GM23338 (cell line): ENCODE results near the gene SERPINB12. TPM values are rescaled to one million over a fixed set of nuclear protein-coding genes. Genes with fewer than 3 reads are reported as not detected.

Experiments
- ATAC-seq: fragments of 200-7000 bp; cut with Tn5 transposase; 3 replicates; pipeline ENCODE4 v1.9.1; 2020
- DNase-seq: peaks from one replicate; pipeline ENCODE4 v3.0.0-alpha.2; 2015; ENCODE audit warnings: low spot score
- H2AFZ ChIP-seq: fragments of 200-600 bp; sonication (generic); 2 replicates; pipeline ENCODE4 v1.8.0; 2016; ENCODE audit warnings: antibody characterized with exemption, mild to moderate bottlenecking, moderate library complexity
- H3F3A ChIP-seq: fragments of 200-600 bp; sonication (generic); replicated peaks from 2 replicates; pipeline ENCODE4 v1.8.0; 2017; ENCODE audit warnings: antibody characterized with exemption, mixed run types, low read depth
- H3K27ac ChIP-seq: fragments of 200-600 bp; sonication (generic); 2 replicates; pipeline ENCODE4 v1.6.1; 2016; ENCODE audit warnings: low read depth
- H3K27me3 ChIP-seq: fragments of 200-600 bp; sonication (generic); 2 replicates; pipeline ENCODE4 v1.8.0; 2016; ENCODE audit warnings: mild to moderate bottlenecking, mixed run types, moderate library complexity; ENCODE audit not compliant: insufficient read depth
- H3K36me3 ChIP-seq: fragments of 200-600 bp; sonication (generic); 2 replicates; pipeline ENCODE4 v1.8.0; 2016; ENCODE audit warnings: mild to moderate bottlenecking; ENCODE audit not compliant: insufficient read depth
- H3K4me1 ChIP-seq: fragments of 200-600 bp; sonication (generic); 2 replicates; pipeline ENCODE4 v1.8.0; 2016; ENCODE audit warnings: mild to moderate bottlenecking, moderate library complexity; ENCODE audit not compliant: insufficient read depth
- H3K4me2 ChIP-seq: fragments of 200-600 bp; sonication (generic); 2 replicates; pipeline ENCODE4 v1.7.1; 2017; ENCODE audit warnings: mixed run types
- H3K4me3 ChIP-seq: fragments of 200-600 bp; sonication (generic); 2 replicates; pipeline ENCODE4 v1.6.1; 2016; ENCODE audit warnings: mixed run types
- H3K79me2 ChIP-seq: fragments of 200-600 bp; sonication (generic); replicated peaks from 2 replicates; pipeline ENCODE4 v1.8.0; 2017; ENCODE audit warnings: mild to moderate bottlenecking; ENCODE audit not compliant: insufficient read depth
- H3K9me2 ChIP-seq: fragments of 200-600 bp; sonication (generic); 2 replicates; pipeline ENCODE4 v1.8.0; 2017; ENCODE audit not compliant: insufficient read depth
- H4K20me1 ChIP-seq: fragments of 200-600 bp; sonication (generic); replicated peaks from 2 replicates; pipeline ENCODE4 v1.8.0; 2017; ENCODE audit warnings: mild to moderate bottlenecking; ENCODE audit not compliant: insufficient read depth
- H3K27ac Mint-ChIP-seq: 2 replicates; pipeline ENCODE4 v1.8.0; 2020; ENCODE audit warnings: inconsistent platforms, mild to moderate bottlenecking, moderate library complexity, mixed read lengths
- H3K27me3 Mint-ChIP-seq: 3 replicates; pipeline ENCODE4 v1.8.0; 2022; ENCODE audit warnings: low read depth, mild to moderate bottlenecking, moderate library complexity, mixed read lengths, inconsistent platforms; ENCODE audit not compliant: insufficient read depth, poor library complexity
- H3K36me3 Mint-ChIP-seq: 3 replicates; pipeline ENCODE4 v1.8.0; 2021; ENCODE audit warnings: low read depth, mild to moderate bottlenecking, inconsistent platforms, moderate library complexity, mixed read lengths
- H3K4me1 Mint-ChIP-seq: 3 replicates; pipeline ENCODE4 v1.8.0; 2020; ENCODE audit warnings: mild to moderate bottlenecking, inconsistent platforms, mixed read lengths
- H3K4me3 Mint-ChIP-seq: 3 replicates; pipeline ENCODE4 v1.8.0; 2021; ENCODE audit warnings: moderate library complexity, mild to moderate bottlenecking, inconsistent platforms, mixed read lengths
- H3K9me3 Mint-ChIP-seq: 3 replicates; pipeline ENCODE4 v1.8.0; 2020; ENCODE audit warnings: moderate library complexity, mild to moderate bottlenecking, inconsistent platforms, mixed read lengths
- CTCF ChIP-seq, 2 experiments: fragments of 200-600 bp in 1 of 2; sonication (generic) in 1 of 2; conservative IDR thresholded peaks; 2 replicates each; pipeline versions ENCODE4 v1.5.1 to v1.6.1; 2016 to 2017; ENCODE audit warnings: antibody characterized with exemption in 2 of 2, low read depth in 2 of 2, mild to moderate bottlenecking in 2 of 2, moderate library complexity in 1 of 2
- EZH2phosphoT487 ChIP-seq: fragments of 200-600 bp; sonication (generic); IDR thresholded peaks from one replicate; pipeline ENCODE4 v1.8.1; 2018; ENCODE audit warnings: antibody characterized with exemption; ENCODE audit not compliant: unreplicated experiment
- NANOG ChIP-seq: IDR thresholded peaks from 2 replicates; pipeline ENCODE4 v1.6.1; 2016; ENCODE audit warnings: antibody characterized with exemption, borderline replicate concordance
- POLR2AphosphoS5 ChIP-seq: IDR thresholded peaks from 2 replicates; pipeline ENCODE4 v1.6.1; 2016; ENCODE audit warnings: antibody characterized with exemption, low read depth
- STAT1 ChIP-seq: IDR thresholded peaks from one replicate; pipeline ENCODE4 v1.6.1; 2016; ENCODE audit warnings: antibody characterized with exemption; ENCODE audit not compliant: unreplicated experiment
- ZNF331 ChIP-seq: fragments of 250-450 bp; sonication (Bioruptor Pico); IDR thresholded peaks from 2 replicates; pipeline ENCODE4 v1.5.0; 2020; ENCODE audit warnings: low read depth, mild to moderate bottlenecking, moderate library complexity
- ZNF462 ChIP-seq: fragments of 250-450 bp; sonication (Bioruptor Pico); IDR thresholded peaks from 2 replicates; pipeline ENCODE4 v1.5.0; 2020; ENCODE audit warnings: mild to moderate bottlenecking, moderate library complexity
- polyA plus RNA-seq: library from polyadenylated mRNA; unstranded; fragments of >200 nt; fragmentation: Nextera tagmentation; extraction: Ambion mirVana; gene quantifications from 2 replicates; pipeline ENCODE4 v1.2.1, GENCODE V29; 2016
- total RNA-seq: library from RNA; depleted of rRNA; stranded (reverse); fragments of >200 nt; shearing (Covaris generic); gene quantifications from 2 replicates; pipeline ENCODE4 v1.2.3, GENCODE V29; 2014

SERPINB12 gene
- total and polyA plus RNA-seq, 2 experiments from 2014 or later: not detected

- no peak for TF ChIP-seq NANOG
- TF ChIP-seq CTCF (conservative IDR thresholded peaks at IDR 0.05; ENCODE audit: low read depth in 2 of 2): no peak
- TF ChIP-seq ZNF462 (CRISPR knock-in tag): no peak
Observed at GRCh38 chr18:63544017-63544416, 1.8 kb downstream of the SERPINB12 start (continued).

- Histone ChIP-seq H3K36me3 (no peaks in the 10 kb centered on the region), H3K27ac (no peak overlapping the region), H3K27me3 (no peaks in the 10 kb centered on the region), H3K4me2 (no peak overlapping the region), H3K4me3 (no peak overlapping the region), H3K9me2 (no peaks in the 10 kb centered on the region), H3K4me1 (no peaks in the 10 kb centered on the region), H3K79me2 (no peaks in the 10 kb centered on the region), H2AFZ (no peak overlapping the region), H4K20me1 (no peaks in the 10 kb centered on the region), H3F3A (no peaks in the 10 kb centered on the region)
- no peak overlapping the region for H3K4me3 Mint-ChIP-seq
- no peaks in the 10 kb centered on the region for H3K36me3 Mint-ChIP-seq
- no peak for DNase-seq
- peaks cover 2% of the 10 kb centered on the region for H3K27me3 Mint-ChIP-seq
- H3K27ac Mint-ChIP-seq: no peak overlapping the region; the same call in 1 of the 2 replicates
- no peak for ATAC-seq
- H3K4me1 Mint-ChIP-seq: peaks cover 10% of the 10 kb centered on the region
- no peaks in the 10 kb centered on the region for H3K9me3 Mint-ChIP-seq
- no peak for TF ChIP-seq POLR2AphosphoS5
- no peak for TF ChIP-seq EZH2phosphoT487
- TF ChIP-seq STAT1: no peak
- TF ChIP-seq ZNF462 (CRISPR knock-in tag): no peak
- no peak for TF ChIP-seq ZNF331 (CRISPR knock-in tag)
- no peak for TF ChIP-seq NANOG
Observed at GRCh38 chr18:63545000-63545399, 2.8 kb downstream of the SERPINB12 start.
